Loucy (cell line): ENCODE measurements around the gene ADRA2A.

Experiments used
- H2AFZ ChIP-seq: fragments of 200-600 bp; sonication (generic); 2 replicates; pipeline ENCODE4 v1.6.0; 2016; ENCODE audit warnings: antibody characterized with exemption, mild to moderate bottlenecking, low read length, moderate library complexity
- H3F3A ChIP-seq: fragments of 200-600 bp; 2 replicates; pipeline ENCODE4 v1.6.0; 2016; ENCODE audit warnings: antibody characterized with exemption, low read depth, mild to moderate bottlenecking
- H3K27me3 ChIP-seq: fragments of 200-600 bp; sonication (generic); 2 replicates; pipeline ENCODE4 v1.6.1; 2014; ENCODE audit warnings: low read length, mild to moderate bottlenecking; ENCODE audit not compliant: insufficient read depth, poor library complexity, severe bottlenecking
- H3K36me3 ChIP-seq: fragments of 200-600 bp; sonication (generic); 2 replicates; pipeline ENCODE4 v1.6.1; 2016; ENCODE audit warnings: low read length; ENCODE audit not compliant: insufficient read depth
- H3K4me1 ChIP-seq: fragments of 200-600 bp; sonication (generic); 2 replicates; pipeline ENCODE4 v1.5.1; 2014; ENCODE audit warnings: low read length, mild to moderate bottlenecking; ENCODE audit not compliant: insufficient read depth, poor library complexity, severe bottlenecking
- H3K4me2 ChIP-seq: fragments of 200-600 bp; sonication (generic); 2 replicates; pipeline ENCODE4 v1.6.0; 2014; ENCODE audit warnings: antibody characterized with exemption, low read length, low read depth, mild to moderate bottlenecking; ENCODE audit not compliant: poor library complexity, severe bottlenecking
- H3K4me3 ChIP-seq: fragments of 200-600 bp; sonication (generic); 2 replicates; pipeline ENCODE4 v1.5.1; 2014; ENCODE audit warnings: low read length, mild to moderate bottlenecking, mixed read lengths; ENCODE audit not compliant: poor library complexity, severe bottlenecking
- H3K79me2 ChIP-seq: fragments of 200-600 bp; sonication (generic); 2 replicates; pipeline ENCODE4 v1.6.1; 2014; ENCODE audit warnings: low read length; ENCODE audit not compliant: insufficient read depth
- H3K9ac ChIP-seq: fragments of 200-600 bp; sonication (generic); 2 replicates; pipeline ENCODE4 v1.6.0; 2014; ENCODE audit warnings: mild to moderate bottlenecking, low read depth, low read length, moderate library complexity; ENCODE audit not compliant: poor library complexity, severe bottlenecking
- H3K9me2 ChIP-seq: fragments of 200-600 bp; sonication (generic); replicated peaks from 2 replicates; pipeline ENCODE4 v1.6.1; 2016; ENCODE audit warnings: low read depth, low read length, mixed read lengths
- H3K9me3 ChIP-seq: fragments of 200-600 bp; sonication (generic); 2 replicates; pipeline ENCODE4 v1.6.1; 2014; ENCODE audit warnings: mild to moderate bottlenecking, antibody characterized with exemption, low read length, low read depth; ENCODE audit not compliant: insufficient read depth
- H4K20me1 ChIP-seq: fragments of 200-600 bp; sonication (generic); 2 replicates; pipeline ENCODE4 v1.6.0; 2014; ENCODE audit warnings: antibody characterized with exemption, low read length, mild to moderate bottlenecking; ENCODE audit not compliant: insufficient read depth, poor library complexity, severe bottlenecking
- EZH2phosphoT487 ChIP-seq: fragments of 200-600 bp; IDR thresholded peaks from 2 replicates; pipeline ENCODE4 v1.6.1; 2018; ENCODE audit warnings: antibody characterized with exemption, mild to moderate bottlenecking, moderate library complexity, borderline replicate concordance
- TF ChIP-seq, protein P1 (sequence below): fragments of 200-600 bp; sonication (generic); conservative IDR thresholded peaks from 2 replicates; pipeline ENCODE4 v1.5.1; 2014; ENCODE audit warnings: mild to moderate bottlenecking, antibody characterized with exemption, low read length

ADRA2A gene

DNA sequence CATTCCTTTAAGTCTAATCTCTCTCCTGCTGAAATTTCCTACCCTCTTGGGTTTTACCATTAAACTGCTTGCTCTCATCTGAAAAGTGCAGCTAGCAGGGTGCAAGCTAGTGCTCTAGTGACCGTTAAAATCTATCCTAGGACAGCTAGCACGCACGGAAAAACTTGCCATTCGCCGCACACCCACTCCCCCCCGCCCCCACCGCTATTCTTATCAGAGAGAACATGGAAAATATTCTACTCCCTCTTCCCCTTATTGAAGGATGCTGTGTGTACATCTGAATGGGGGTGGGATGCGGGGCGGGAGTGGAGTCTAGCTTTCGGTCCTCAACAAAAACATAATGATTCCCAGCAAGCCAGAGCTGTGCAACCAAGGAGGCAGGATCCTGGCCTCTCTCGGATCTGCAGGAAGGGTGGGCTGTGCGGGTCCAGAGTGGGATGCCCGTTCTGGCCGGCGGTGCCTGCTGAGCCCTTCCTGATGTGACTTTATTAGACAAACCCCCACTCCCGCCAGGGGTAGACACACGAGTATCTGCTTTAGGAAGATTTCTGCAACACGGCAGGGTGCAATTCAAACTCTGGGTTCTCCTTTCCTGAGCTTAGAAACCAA is 1.1 kb upstream of the ADRA2A start:
- H2AFZ ChIP-seq: no peak overlapping the region

DNA sequence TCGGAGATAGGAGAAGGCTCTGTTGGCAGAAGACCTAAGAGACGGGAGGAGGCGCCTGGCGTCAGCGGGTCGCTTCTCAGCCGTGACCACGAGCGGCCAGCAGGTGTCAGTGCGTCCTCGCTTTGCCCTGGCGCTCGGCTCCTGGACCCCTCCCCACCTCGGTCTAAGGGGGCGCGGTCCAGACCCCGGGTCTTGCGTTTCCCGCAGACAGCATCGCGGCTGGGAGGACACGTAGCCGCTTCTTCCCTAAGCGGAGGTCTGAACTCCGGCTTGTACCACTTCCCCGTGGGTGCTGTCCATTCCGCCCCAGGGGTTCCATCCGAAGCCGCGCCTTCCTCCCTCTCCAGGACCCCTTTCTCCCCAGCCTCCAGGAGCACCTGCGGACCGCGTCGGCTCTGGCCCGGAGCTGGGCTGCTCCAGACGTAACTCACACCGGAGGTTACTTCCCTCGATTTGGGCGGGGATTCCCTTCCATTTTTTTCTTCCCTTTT is 593 bp upstream of the ADRA2A start:
- no peaks in the 10 kb centered on the region for H3K9me2 ChIP-seq
- no peak overlapping the region for H3K4me2 ChIP-seq
- H3K79me2 ChIP-seq: no peaks in the 10 kb centered on the region
- no peaks in the 10 kb centered on the region for H3K36me3 ChIP-seq
- TF ChIP-seq EZH2phosphoT487: no peak
- TF ChIP-seq, protein P1, sequence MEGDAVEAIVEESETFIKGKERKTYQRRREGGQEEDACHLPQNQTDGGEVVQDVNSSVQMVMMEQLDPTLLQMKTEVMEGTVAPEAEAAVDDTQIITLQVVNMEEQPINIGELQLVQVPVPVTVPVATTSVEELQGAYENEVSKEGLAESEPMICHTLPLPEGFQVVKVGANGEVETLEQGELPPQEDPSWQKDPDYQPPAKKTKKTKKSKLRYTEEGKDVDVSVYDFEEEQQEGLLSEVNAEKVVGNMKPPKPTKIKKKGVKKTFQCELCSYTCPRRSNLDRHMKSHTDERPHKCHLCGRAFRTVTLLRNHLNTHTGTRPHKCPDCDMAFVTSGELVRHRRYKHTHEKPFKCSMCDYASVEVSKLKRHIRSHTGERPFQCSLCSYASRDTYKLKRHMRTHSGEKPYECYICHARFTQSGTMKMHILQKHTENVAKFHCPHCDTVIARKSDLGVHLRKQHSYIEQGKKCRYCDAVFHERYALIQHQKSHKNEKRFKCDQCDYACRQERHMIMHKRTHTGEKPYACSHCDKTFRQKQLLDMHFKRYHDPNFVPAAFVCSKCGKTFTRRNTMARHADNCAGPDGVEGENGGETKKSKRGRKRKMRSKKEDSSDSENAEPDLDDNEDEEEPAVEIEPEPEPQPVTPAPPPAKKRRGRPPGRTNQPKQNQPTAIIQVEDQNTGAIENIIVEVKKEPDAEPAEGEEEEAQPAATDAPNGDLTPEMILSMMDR: no peak
- no peak overlapping the region for H2AFZ ChIP-seq
- H3K9ac ChIP-seq: no peak overlapping the region
- H3F3A ChIP-seq: no peaks in the 10 kb centered on the region
- H4K20me1 ChIP-seq: no peaks in the 10 kb centered on the region
- no peak overlapping the region for H3K4me3 ChIP-seq
- H3K9me3 ChIP-seq: no peaks in the 10 kb centered on the region
- no peaks in the 10 kb centered on the region for H3K4me1 ChIP-seq
- H3K27me3 ChIP-seq: no peaks in the 10 kb centered on the region

More for the DNA sequence above, 1.1 kb upstream of the ADRA2A start:
- Histone ChIP-seq H3K4me3 (no peak overlapping the region), H3K4me1 (no peaks in the 10 kb centered on the region), H3K9ac (no peak overlapping the region), H3K9me2 (no peaks in the 10 kb centered on the region), H3K79me2 (no peaks in the 10 kb centered on the region), H3K36me3 (no peaks in the 10 kb centered on the region), H3K4me2 (no peak overlapping the region), H4K20me1 (no peaks in the 10 kb centered on the region), H3F3A (no peaks in the 10 kb centered on the region), H3K9me3 (no peaks in the 10 kb centered on the region), H3K27me3 (no peaks in the 10 kb centered on the region)
- no peak for TF ChIP-seq EZH2phosphoT487
- TF ChIP-seq, protein P1: no peak

DNA sequence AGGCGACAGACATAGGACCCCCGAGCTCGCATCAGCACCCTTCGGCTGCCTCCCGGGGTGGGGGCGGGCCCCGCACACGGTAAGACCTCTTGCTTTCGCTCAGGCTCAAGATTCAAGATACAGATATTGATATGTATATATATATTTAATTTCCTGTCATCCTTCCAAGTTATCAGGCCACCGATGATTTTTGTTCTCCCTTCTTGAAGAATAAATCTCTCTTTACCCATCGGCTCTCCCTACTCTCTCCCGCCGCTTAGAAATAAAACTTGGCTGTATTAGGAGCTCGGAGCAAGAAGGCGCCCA is 603 bp downstream of the ADRA2A start:
- Histone ChIP-seq H3K36me3 (no peaks in the 10 kb centered on the region), H3K4me3 (no peak overlapping the region), H3K27me3 (no peaks in the 10 kb centered on the region), H2AFZ (no peak overlapping the region), H3K4me2 (no peak overlapping the region), H3K4me1 (no peaks in the 10 kb centered on the region), H3K9ac (no peak overlapping the region), H3K9me3 (no peaks in the 10 kb centered on the region), H3K79me2 (no peaks in the 10 kb centered on the region), H3K9me2 (no peaks in the 10 kb centered on the region), H4K20me1 (no peaks in the 10 kb centered on the region), H3F3A (no peaks in the 10 kb centered on the region)
- TF ChIP-seq, protein P1: no peak
- TF ChIP-seq EZH2phosphoT487: no peak
